IMR-90 (cell line): ENCODE measurements around the gene NOS3. TPM values are rescaled to one million over a fixed set of nuclear protein-coding genes. Genes with fewer than 3 reads are reported as not detected.

Experiments used
- ATAC-seq: fragments of 200-7000 bp; cut with Tn5 transposase; 2 replicates; pipeline ENCODE4 v1.9.1; 2020; ENCODE audit warnings: low read depth, mild to moderate bottlenecking, moderate library complexity
- BruUV-seq: library from RNA; stranded (reverse); fragments of 400-500 nt; replicated peaks from 2 replicates; lab custom pipeline; 2021; lab: Mats Ljungman, UMichigan
- CTCF ChIA-PET: fragments of 300-600 bp; formaldehyde crosslinking; extraction: SDS; loops from one replicate; lab custom pipeline; 2021; ENCODE audit warnings: antibody characterized with exemption; lab: Yijun Ruan, JAX
- POLR2A ChIA-PET: fragments of 300-600 bp; sonication (Branson Sonifier 250); formaldehyde crosslinking; loops from one replicate; lab custom pipeline; 2022; ENCODE audit warnings: antibody characterized with exemption; ENCODE audit not compliant: unreplicated experiment; lab: Charles Lee
- DNase-seq: peaks from one replicate; pipeline ENCODE4 v3.0.0; 2013
- H2AFZ ChIP-seq: replicated peaks from 2 replicates; pipeline ENCODE3; 2013; ENCODE audit warnings: low read length, mild to moderate bottlenecking; ENCODE audit not compliant: poor library complexity
- H2AK5ac ChIP-seq: 2 replicates; pipeline ENCODE4 v1.6.1; 2013; ENCODE audit warnings: low read depth, low read length, inconsistent platforms
- H2AK9ac ChIP-seq: replicated peaks from 2 replicates; pipeline ENCODE3; 2013; ENCODE audit warnings: mild to moderate bottlenecking, low read depth, low read length, moderate library complexity; ENCODE audit not compliant: poor library complexity
- H2BK120ac ChIP-seq: 2 replicates; pipeline ENCODE4 v1.6.1; 2013; ENCODE audit warnings: low read depth, low read length, inconsistent platforms
- H2BK15ac ChIP-seq: 3 replicates; pipeline ENCODE4 v1.6.1; 2013; ENCODE audit warnings: low read depth, low read length, inconsistent platforms
- H2BK20ac ChIP-seq: 2 replicates; pipeline ENCODE4 v1.6.1; 2013; ENCODE audit warnings: low read depth, mild to moderate bottlenecking, inconsistent platforms, low read length, moderate library complexity
- H2BK5ac ChIP-seq: 2 replicates; pipeline ENCODE4 v1.6.1; 2013; ENCODE audit warnings: mild to moderate bottlenecking, low read depth, low read length, inconsistent platforms; ENCODE audit not compliant: poor library complexity, severe bottlenecking
- H3K14ac ChIP-seq: replicated peaks from 2 replicates; pipeline ENCODE4 v1.6.1; 2013; ENCODE audit warnings: low read depth, low read length, inconsistent platforms
- H3K18ac ChIP-seq: 2 replicates; pipeline ENCODE4 v1.6.1; 2013; ENCODE audit warnings: low read depth, low read length, control low read depth
- H3K23ac ChIP-seq: 2 replicates; pipeline ENCODE4 v1.6.1; 2013; ENCODE audit warnings: low read depth, low read length, inconsistent platforms
- H3K27ac ChIP-seq: 2 replicates; pipeline ENCODE4 v1.5.1; 2013; ENCODE audit warnings: mild to moderate bottlenecking, control low read depth, low read length; ENCODE audit not compliant: insufficient read depth
- H3K27me3 ChIP-seq: 2 replicates; pipeline ENCODE4 v1.6.1; 2013; ENCODE audit warnings: low read length; ENCODE audit not compliant: control insufficient read depth, insufficient read depth
- H3K36me3 ChIP-seq: 2 replicates; pipeline ENCODE4 v1.6.1; 2013; ENCODE audit warnings: low read length, mixed read lengths; ENCODE audit not compliant: control insufficient read depth, insufficient read depth
- H3K4ac ChIP-seq: 2 replicates; pipeline ENCODE4 v1.6.1; 2013; ENCODE audit warnings: low read depth, low read length, inconsistent platforms
- H3K4me1 ChIP-seq: 2 replicates; pipeline ENCODE4 v1.6.1; 2013; ENCODE audit warnings: low read length, mixed read lengths; ENCODE audit not compliant: control insufficient read depth, insufficient read depth
- H3K4me2 ChIP-seq: 2 replicates; pipeline ENCODE4 v1.6.1; 2013; ENCODE audit warnings: low read depth, mild to moderate bottlenecking, control low read depth, low read length, moderate library complexity
- H3K4me3 ChIP-seq: 2 replicates; pipeline ENCODE4 v1.5.1; 2013; ENCODE audit warnings: low read depth, mild to moderate bottlenecking, control low read depth, low read length, moderate library complexity; ENCODE audit not compliant: insufficient read depth
- H3K56ac ChIP-seq: 2 replicates; pipeline ENCODE4 v1.6.1; 2013; ENCODE audit warnings: low read length, inconsistent platforms; ENCODE audit not compliant: insufficient read depth; ENCODE audit errors: extremely low read depth
- H3K79me1 ChIP-seq, 2 experiments: 2 replicates each; pipeline ENCODE4 v1.6.1; 2013; ENCODE audit warnings: low read length in 2 of 2, inconsistent platforms in 1 of 2, low read depth in 1 of 2
- H3K9ac ChIP-seq: 2 replicates; pipeline ENCODE4 v1.6.1; 2013; ENCODE audit warnings: low read depth, low read length, control low read depth
- H3K9me1 ChIP-seq: 2 replicates; pipeline ENCODE4 v1.6.1; 2013; ENCODE audit warnings: low read length, inconsistent platforms; ENCODE audit not compliant: insufficient read depth
- H3K9me3 ChIP-seq: 2 replicates; pipeline ENCODE4 v1.6.1; 2013; ENCODE audit warnings: low read length; ENCODE audit not compliant: control insufficient read depth, insufficient read depth
- H4K20me1 ChIP-seq: 2 replicates; pipeline ENCODE4 v1.6.1; 2013; ENCODE audit warnings: low read length, inconsistent platforms; ENCODE audit not compliant: insufficient read depth
- H4K5ac ChIP-seq: 2 replicates; pipeline ENCODE4 v1.6.1; 2013; ENCODE audit warnings: mild to moderate bottlenecking, low read depth, low read length, control low read depth
- H4K8ac ChIP-seq, 2 experiments: 2 replicates each; pipeline ENCODE4 v1.6.1; 2013; ENCODE audit warnings: low read depth in 2 of 2, low read length in 2 of 2, control low read depth in 1 of 2, inconsistent platforms in 1 of 2
- H4K91ac ChIP-seq: 2 replicates; pipeline ENCODE4 v1.6.1; 2013; ENCODE audit warnings: low read depth, low read length, inconsistent platforms; ENCODE audit not compliant: insufficient read depth
- BHLHE40 ChIP-seq: fragments of 150-350 bp; IDR thresholded peaks from 2 replicates; pipeline ENCODE4 v1.6.1; 2016; ENCODE audit warnings: mild to moderate bottlenecking, low read depth, low read length
- CEBPB ChIP-seq: IDR thresholded peaks from 2 replicates; pipeline ENCODE4 v1.6.1; 2012; ENCODE audit warnings: low read depth, low read length, improper control_type of control experiment
- CTCF ChIP-seq: conservative IDR thresholded peaks from 2 replicates; pipeline ENCODE4 v1.5.1; 2012; ENCODE audit warnings: mild to moderate bottlenecking, low read depth, low read length, improper control_type of control experiment
- ELK1 ChIP-seq: fragments of 150-350 bp; IDR thresholded peaks from 2 replicates; pipeline ENCODE4 v1.6.1; 2016; ENCODE audit warnings: low read depth, mild to moderate bottlenecking, low read length, moderate library complexity, borderline replicate concordance
- FOS ChIP-seq: fragments of 150-350 bp; IDR thresholded peaks from 2 replicates; pipeline ENCODE4 v1.6.1; 2016; ENCODE audit warnings: low read depth, low read length
- MAFK ChIP-seq: IDR thresholded peaks from 2 replicates; pipeline ENCODE4 v1.6.1; 2012; ENCODE audit warnings: low read depth, low read length, improper control_type of control experiment
- MXI1 ChIP-seq: IDR thresholded peaks from 2 replicates; pipeline ENCODE4 v1.6.1; 2012; ENCODE audit warnings: low read depth, mild to moderate bottlenecking, low read length, moderate library complexity, borderline replicate concordance
- NFE2L2 ChIP-seq: fragments of 150-350 bp; IDR thresholded peaks from 2 replicates; pipeline ENCODE4 v1.6.1; 2016; ENCODE audit warnings: low read depth, mild to moderate bottlenecking, low read length
- POLR2A ChIP-seq: IDR thresholded peaks from 2 replicates; pipeline ENCODE4 v1.6.1; 2012; ENCODE audit warnings: mild to moderate bottlenecking, low read depth, low read length
- RAD21 ChIP-seq: IDR thresholded peaks from 2 replicates; pipeline ENCODE4 v1.6.1; 2012; ENCODE audit warnings: low read length, improper control_type of control experiment
- RCOR1 ChIP-seq: IDR thresholded peaks from 2 replicates; pipeline ENCODE4 v1.6.1; 2012; ENCODE audit warnings: mild to moderate bottlenecking, low read length, improper control_type of control experiment; ENCODE audit not compliant: insufficient replicate concordance
- RFX5 ChIP-seq: IDR thresholded peaks from 2 replicates; pipeline ENCODE4 v1.8.0; 2012; ENCODE audit warnings: low read depth, mild to moderate bottlenecking, low read length, moderate library complexity
- SMC3 ChIP-seq: fragments of 150-350 bp; IDR thresholded peaks from 2 replicates; pipeline ENCODE4 v1.6.1; 2016; ENCODE audit warnings: low read depth, mild to moderate bottlenecking, antibody characterized with exemption, low read length, moderate library complexity
- USF2 ChIP-seq: fragments of 150-350 bp; IDR thresholded peaks from 2 replicates; pipeline ENCODE4 v1.6.1; 2017; ENCODE audit warnings: mild to moderate bottlenecking, antibody characterized with exemption, low read length, low read depth
- whole genome bisulfite sequencing, 2 experiments: methylation state at CpG; one replicate each; pipeline versions ENCODE4 v1.1.5 to v1.1.7; 2013; ENCODE audit warnings: missing lambda C conversion rate in 2 of 2; ENCODE audit not compliant: insufficient read length in 1 of 2; ENCODE audit errors: extremely low coverage in 2 of 2; 5-methylcytosine and 5-hydroxymethylcytosine counted together
- dilution Hi-C: fragments of 300-500 bp; cut with HindIII; formaldehyde crosslinking; loops from one replicate; pipeline ENCODE4 v1.14.3; 2018; ENCODE audit warnings: low sequenced_read_pairs; ENCODE audit not compliant: unreplicated experiment
- in situ Hi-C: fragments of 300-500 bp; cut with MboI; formaldehyde crosslinking; loops from 3 replicates; pipeline ENCODE4 v1.14.3; 2019; ENCODE audit warnings: low sequenced_read_pairs, inconsistent platforms, mixed read lengths
- intact Hi-C: fragments of 100-400 bp; cut with micrococcal nuclease; formaldehyde crosslinking; loops from 2 replicates; pipeline ENCODE4 v1.10.0; 2022
- polyA plus RNA-seq, 3 experiments: library from polyadenylated mRNA; depleted of rRNA; stranded (reverse); fragments of >200 nt; gene quantifications; 2 replicates each; pipeline ENCODE4 v1.2.3, GENCODE V29; 2012; ENCODE audit warnings: low replicate concordance in 1 of 3
- total RNA-seq: library from RNA; depleted of rRNA; stranded (reverse); fragments of >200 nt; gene quantifications from 2 replicates; pipeline ENCODE4 v1.2.3, GENCODE V29; 2012

Gene NOS3
- total and polyA plus RNA-seq, 2 of the 4 experiments (the other 2 are of a cell fraction): 0.72 to 2.0 TPM

GRCh38 chr7:151012031-151012692 lies 21.3 kb downstream of the NOS3 start:
- no TSS peak for BruUV-seq
- Histone ChIP-seq H3K4ac (no peak overlapping the region), H3K4me1 (peaks cover 9% of the 10 kb centered on the region; the same call in 1 of the 2 replicates), H3K27me3 (peaks cover 19% of the 10 kb centered on the region; the same call in 1 of the 2 replicates), H3K79me1 (no peaks in the 10 kb centered on the region), H3K9ac (no peak overlapping the region), H4K5ac (no peak overlapping the region), H3K18ac (no peak overlapping the region; the same call in 1 of the 2 replicates), H4K8ac (no peak overlapping the region), H4K91ac (no peak overlapping the region), H2AFZ (no peak overlapping the region), H3K23ac (no peak overlapping the region), H2AK5ac (no peak overlapping the region), H3K4me3 (no peak overlapping the region), H4K20me1 (no peaks in the 10 kb centered on the region), H2BK5ac (no peak overlapping the region), H3K27ac (no peak overlapping the region), H3K36me3 (no peaks in the 10 kb centered on the region), H2BK120ac (no peak overlapping the region), H2AK9ac (no peak overlapping the region), H3K56ac (no peak overlapping the region), H3K9me3 (no peaks in the 10 kb centered on the region), H3K14ac (no peak overlapping the region), H3K4me2 (no peak overlapping the region; the same call in 1 of the 2 replicates), H2BK15ac (no peak overlapping the region), H3K9me1 (no peaks in the 10 kb centered on the region), H2BK20ac (no peak overlapping the region)
- ChIA-PET POLR2A (no interaction called here), CTCF (interaction anchor here (0.6 to 1.4 kb wide), 3 partner anchors 16 to 242 kb away, joined by 3 to 5 read pairs (median 3); partner anchors contain the start of gene ABCB8)
- peak; percentile 34; the same call in 1 of the 2 replicates for TF ChIP-seq NFE2L2
- no peak for TF ChIP-seq RFX5
- no peak for TF ChIP-seq CTCF
- peak; percentile 45 for TF ChIP-seq BHLHE40
- no peak for TF ChIP-seq MAFK
- TF ChIP-seq MXI1: no peak
- TF ChIP-seq FOS: no peak
- no peak for TF ChIP-seq RCOR1
- no peak for TF ChIP-seq ELK1
- TF ChIP-seq POLR2A: no peak
- no peak for TF ChIP-seq USF2
- TF ChIP-seq CEBPB: 0 out of 2 replicates have a peak, but pooled peaks have one; percentile 8
- TF ChIP-seq RAD21: no peak
- TF ChIP-seq SMC3: no peak
- ATAC-seq (no peak), DNase-seq (peak; percentile 70)
- dilution Hi-C loops: no loop called here
- intact Hi-C loops: loop anchor here (5.0 kb wide), 1 partner anchor 100 kb away; no protein-coding TSS in a partner anchor
- in situ Hi-C loops: no loop called here
- 100% methylated on average over 1 of the region's 6 CpGs; no CpG with 5 or more reads in 1 of the 2 experiments for WGBS, 2 experiments
